Psoas muscle (tissue), 8 donors: ENCODE data around the gene KIF16B. TPM values are rescaled to one million over a fixed set of nuclear protein-coding genes. Genes with fewer than 3 reads are reported as not detected.

Experiments used
- ATAC-seq, 4 donors: fragments of 200-7000 bp; cut with Tn5 transposase; one replicate each; pipeline ENCODE4 v1.9.1; 2020; ENCODE audit warnings: moderate library complexity in 3 of 4, mild to moderate bottlenecking in 2 of 4
- DNase-seq, 2 donors: peaks; one replicate each; pipeline ENCODE4 v3.0.0-alpha.2; 2020
- H3K27ac ChIP-seq: fragments of 200-600 bp; one replicate; pipeline ENCODE4 v1.8.0; 2022
- H3K27me3 ChIP-seq, 3 donors: fragments of 200-600 bp in 1 of 3; one replicate each; pipeline versions ENCODE4 v1.6.1 to v1.8.0; 2013 to 2022; ENCODE audit warnings: low read length in 2 of 3, mild to moderate bottlenecking in 2 of 3, moderate library complexity in 1 of 3; ENCODE audit not compliant: insufficient read depth in 3 of 3
- H3K36me3 ChIP-seq, 2 donors: fragments of 200-600 bp in 1 of 2; one replicate each; pipeline versions ENCODE4 v1.6.1 to v1.8.0; 2013 to 2022; ENCODE audit warnings: low read depth in 1 of 2, mild to moderate bottlenecking in 1 of 2, moderate library complexity in 1 of 2; ENCODE audit not compliant: insufficient read depth in 1 of 2
- H3K4me1 ChIP-seq: fragments of 200-600 bp; one replicate; pipeline ENCODE4 v1.8.0; 2022
- H3K4me3 ChIP-seq: fragments of 200-600 bp; one replicate; pipeline ENCODE4 v1.8.0; 2022; ENCODE audit warnings: mild to moderate bottlenecking
- H3K9me3 ChIP-seq: fragments of 200-600 bp; one replicate; pipeline ENCODE4 v1.8.0; 2022
- WGBS, 3 donors: extraction: QIAGEN DNeasy Blood & Tissue Kit; methylation state at CpG; one replicate each; pipeline versions ENCODE4 v1.1.6 to v1.1.7; 2013; 5-methylcytosine and 5-hydroxymethylcytosine counted together
- intact Hi-C, 2 donors: fragments of 100-400 bp; cut with DNase I; formaldehyde crosslinking; loops; one replicate each; pipeline versions ENCODE4 v1.11.0 to v1.14.2; 2022
- polyA plus RNA-seq, 3 donors: library from polyadenylated mRNA; stranded (reverse); fragments of 200-250 nt; gene quantifications; one replicate each; pipeline ENCODE4 v1.2.3, GENCODE V29; 2013
- total RNA-seq, 4 donors: library from RNA; stranded (reverse); fragmentation: NEBNext Ultra II Directional in 2 of 4; extraction: Animal tissue kit (Norgen Biotek cat#: 25700) in 2 of 4; gene quantifications; one replicate each; pipeline versions ENCODE4 v1.2.1 to v1.2.4, GENCODE V29; 2021 to 2023
- TF ChIP-seq, protein P1 (sequence below): fragments of 200-600 bp; IDR thresholded peaks from one replicate; pipeline ENCODE4 v1.8.0; 2022; ENCODE audit warnings: antibody characterized with exemption
- donor health status: healthy with polysubstance abuse.
- donor health status: DM: no; HTN: no; CAD: no; lungs with moderate emphysema.
- donor health status: Bipolar disorder and iron deficiency.
- donor health status: healthy.
- donor health status: DM: yes; HTN: yes; CAD: no.
- donor health status: DM: no; HTN: no; CAD: no.
- donor health status: DM: no; HTN: no; CAD: no.
- donor health status: DM: yes; HTN: yes; CAD: no.

KIF16B gene
- total and polyA plus RNA-seq, 7 donors: 18.1 to 30.6 (median 24.1) TPM

DNA sequence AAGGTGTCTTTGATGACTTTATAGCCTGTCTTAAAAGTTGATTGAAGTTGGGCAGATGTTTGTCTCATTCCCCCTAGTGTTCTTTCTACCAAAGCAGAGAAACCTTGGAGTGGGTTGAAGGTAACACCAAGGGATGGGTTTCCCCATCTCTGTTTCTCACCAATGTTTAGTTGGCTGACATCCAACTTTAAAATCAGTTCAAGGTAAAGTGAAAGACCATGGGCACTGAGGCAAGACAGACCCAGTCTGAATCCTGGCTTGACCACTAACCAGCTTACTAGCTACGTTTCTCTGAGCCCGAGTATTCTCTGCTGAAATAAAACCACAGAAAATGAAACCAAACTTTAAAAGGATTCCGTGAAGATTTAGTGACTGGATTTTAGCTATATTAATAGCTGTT is 258.9 kb downstream of the KIF16B start:
- WGBS, 3 donors: 87 to 96% (median 91%) methylated on average over 3 of the region's 3 CpGs
- H3K27me3 ChIP-seq: no peaks in the 10 kb centered on the region
- peaks cover 0 to 10% of the 10 kb centered on the region in 2 donors for H3K36me3 ChIP-seq

DNA sequence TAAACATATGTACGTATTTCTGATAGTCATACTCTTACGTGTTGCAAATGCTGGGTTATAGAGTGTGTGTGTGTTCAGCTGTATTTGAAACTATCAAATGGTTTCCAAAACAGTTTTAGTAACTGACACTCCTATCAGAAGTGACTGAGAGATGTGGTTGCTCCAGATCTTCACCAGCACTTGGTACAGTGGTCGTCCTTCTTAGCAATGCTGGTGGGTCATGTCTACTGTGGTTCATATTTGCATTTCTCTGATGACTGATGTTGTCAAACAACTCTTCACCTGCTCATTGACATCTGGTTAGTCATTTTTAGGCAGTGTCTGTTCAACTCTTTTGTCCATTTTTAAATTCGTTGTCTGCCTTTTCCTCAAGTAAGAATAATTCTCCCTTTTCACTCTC is 259.3 kb downstream of the KIF16B start:
- no peak overlapping the region for H3K27ac ChIP-seq
- intact Hi-C loops: no loop called here
- 72 to 84% (median 82%) methylated on average over 4 of the region's 4 CpGs for WGBS, 3 donors
- no peaks in the 10 kb centered on the region for H3K4me1 ChIP-seq
- no peak overlapping the region for H3K4me3 ChIP-seq
- no peaks in the 10 kb centered on the region for H3K9me3 ChIP-seq
- H3K27me3 ChIP-seq: no peaks in the 10 kb centered on the region
- DNase-seq (no peak), ATAC-seq (no peak)
- TF ChIP-seq, protein P1, sequence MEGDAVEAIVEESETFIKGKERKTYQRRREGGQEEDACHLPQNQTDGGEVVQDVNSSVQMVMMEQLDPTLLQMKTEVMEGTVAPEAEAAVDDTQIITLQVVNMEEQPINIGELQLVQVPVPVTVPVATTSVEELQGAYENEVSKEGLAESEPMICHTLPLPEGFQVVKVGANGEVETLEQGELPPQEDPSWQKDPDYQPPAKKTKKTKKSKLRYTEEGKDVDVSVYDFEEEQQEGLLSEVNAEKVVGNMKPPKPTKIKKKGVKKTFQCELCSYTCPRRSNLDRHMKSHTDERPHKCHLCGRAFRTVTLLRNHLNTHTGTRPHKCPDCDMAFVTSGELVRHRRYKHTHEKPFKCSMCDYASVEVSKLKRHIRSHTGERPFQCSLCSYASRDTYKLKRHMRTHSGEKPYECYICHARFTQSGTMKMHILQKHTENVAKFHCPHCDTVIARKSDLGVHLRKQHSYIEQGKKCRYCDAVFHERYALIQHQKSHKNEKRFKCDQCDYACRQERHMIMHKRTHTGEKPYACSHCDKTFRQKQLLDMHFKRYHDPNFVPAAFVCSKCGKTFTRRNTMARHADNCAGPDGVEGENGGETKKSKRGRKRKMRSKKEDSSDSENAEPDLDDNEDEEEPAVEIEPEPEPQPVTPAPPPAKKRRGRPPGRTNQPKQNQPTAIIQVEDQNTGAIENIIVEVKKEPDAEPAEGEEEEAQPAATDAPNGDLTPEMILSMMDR: no peak
- H3K36me3 ChIP-seq: peaks cover 0 to 10% of the 10 kb centered on the region in 2 donors

More for the DNA sequence above, 258.9 kb downstream of the KIF16B start:
- no peak for DNase-seq
- Histone ChIP-seq H3K27ac (no peak overlapping the region), H3K9me3 (no peaks in the 10 kb centered on the region), H3K4me3 (no peak overlapping the region), H3K4me1 (no peaks in the 10 kb centered on the region)
- no peak for ATAC-seq
- intact Hi-C loops: no loop called here
- TF ChIP-seq, protein P1: no peak

DNA sequence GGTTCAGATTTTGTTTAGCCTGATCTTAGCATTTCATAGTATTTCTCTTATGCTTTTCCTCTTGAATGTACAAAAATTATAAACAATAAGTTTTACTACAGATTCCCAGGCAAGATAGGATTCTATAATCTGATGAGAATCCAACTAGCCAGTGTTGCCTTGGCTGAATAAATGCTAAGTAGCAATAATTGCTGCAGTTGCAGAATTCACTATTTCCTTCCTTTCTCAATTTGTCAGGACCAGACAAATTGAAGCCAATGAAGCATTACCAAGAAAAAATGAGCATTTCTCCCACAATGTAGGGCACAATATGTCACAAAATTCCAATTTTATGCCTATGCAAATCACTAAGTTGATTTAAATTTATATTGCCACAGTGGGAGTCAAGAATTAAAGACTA is 260.2 kb downstream of the KIF16B start:
- TF ChIP-seq, protein P1: no peak
- no peak overlapping the region for H3K4me3 ChIP-seq
- intact Hi-C loops: no loop called here
- H3K4me1 ChIP-seq: no peaks in the 10 kb centered on the region
- ATAC-seq: no peak
- H3K36me3 ChIP-seq: peaks cover 0 to 10% of the 10 kb centered on the region in 2 donors
- DNase-seq: no peak
- no peak overlapping the region for H3K27ac ChIP-seq
- H3K27me3 ChIP-seq: no peaks in the 10 kb centered on the region
- no peaks in the 10 kb centered on the region for H3K9me3 ChIP-seq

DNA sequence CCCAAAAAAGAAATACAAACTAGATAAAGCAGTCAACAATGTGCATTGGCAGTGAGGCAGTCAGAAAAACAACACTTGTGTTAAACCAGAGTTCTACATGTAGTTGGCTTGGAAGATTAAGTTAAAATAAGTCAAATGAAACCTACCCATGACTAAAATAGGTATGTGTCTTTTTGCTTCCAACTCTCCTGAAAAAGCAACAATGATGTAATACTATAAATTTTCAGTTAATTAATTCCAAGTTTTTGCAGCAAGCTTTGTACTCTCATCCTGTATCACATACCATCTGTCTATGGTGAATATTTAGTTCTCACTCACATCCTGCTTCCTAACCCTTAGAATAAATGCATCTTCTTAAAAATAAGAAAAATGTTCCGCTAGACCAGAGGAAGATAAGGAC is 261.5 kb downstream of the KIF16B start:
- TF ChIP-seq, protein P1: no peak
- no peak for DNase-seq
- 94 to 100% (median 96%) methylated on average over 1 of the region's 1 CpG for WGBS, 3 donors
- H3K27ac ChIP-seq: no peak overlapping the region
- H3K36me3 ChIP-seq: peaks cover 0 to 10% of the 10 kb centered on the region in 2 donors
- no peaks in the 10 kb centered on the region for H3K4me1 ChIP-seq
- ATAC-seq: no peak
- intact Hi-C loops: no loop called here
- no peak overlapping the region for H3K4me3 ChIP-seq
- no peaks in the 10 kb centered on the region for H3K27me3 ChIP-seq
- H3K9me3 ChIP-seq: no peaks in the 10 kb centered on the region

DNA sequence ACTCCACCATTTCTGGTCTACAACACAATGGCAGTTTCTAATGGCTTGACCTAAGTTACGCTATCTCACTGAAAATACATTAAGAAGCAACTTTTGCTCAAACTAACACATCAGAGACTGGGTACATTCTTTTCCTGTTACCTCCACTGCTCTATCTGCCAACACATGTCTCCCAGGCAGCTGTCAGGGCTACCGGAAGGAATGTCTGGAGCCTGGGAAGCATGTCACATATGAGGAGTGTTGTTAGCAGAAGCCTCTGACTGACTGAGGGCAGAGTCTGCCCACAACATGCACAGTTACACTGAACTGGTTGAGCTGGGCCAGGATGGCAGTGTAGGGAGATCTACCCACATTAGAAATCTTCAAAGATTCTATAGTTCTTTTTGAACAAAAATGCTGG is 264.5 kb downstream of the KIF16B start:
- intact Hi-C loops: no loop called here
- Histone ChIP-seq H3K27ac (no peak overlapping the region), H3K9me3 (peaks cover 5% of the 10 kb centered on the region), H3K4me3 (no peak overlapping the region), H3K27me3 (no peaks in the 10 kb centered on the region), H3K4me1 (no peaks in the 10 kb centered on the region), H3K36me3 (peaks cover 0 to 10% of the 10 kb centered on the region in 2 donors)
- ATAC-seq (peak in 2 of 4 donors; percentile 81 to 86), DNase-seq (no peak)
- TF ChIP-seq, protein P1: no peak
- 68 to 69% (median 68%) methylated on average over 2 of the region's 2 CpGs for WGBS, 3 donors
